Mesenchymal stem cell (in vitro differentiated cells and primary cell): Measurements from ENCODE around the gene CDH23.

Source experiments
- DNase-seq: peaks from one replicate; pipeline ENCODE4 v3.0.0-alpha.2; 2013
- H2AFZ ChIP-seq: one replicate; pipeline ENCODE4 v1.6.1; 2013; ENCODE audit warnings: low read depth, mild to moderate bottlenecking, control low read depth, inconsistent platforms, low read length, moderate library complexity
- H2AK5ac ChIP-seq: 2 replicates; pipeline ENCODE4 v1.6.1; 2013; ENCODE audit warnings: low read length, moderate library complexity, mild to moderate bottlenecking, inconsistent platforms; ENCODE audit not compliant: severe bottlenecking
- H2BK120ac ChIP-seq: one replicate; pipeline ENCODE4 v1.6.1; 2013; ENCODE audit warnings: low read depth, mild to moderate bottlenecking, inconsistent platforms, low read length, moderate library complexity
- H2BK12ac ChIP-seq, 2 experiments: one replicate each; pipeline ENCODE4 v1.6.1; 2013; ENCODE audit warnings: inconsistent platforms in 2 of 2, low read length in 2 of 2, mild to moderate bottlenecking in 2 of 2, moderate library complexity in 2 of 2, control low read depth in 1 of 2
- H2BK15ac ChIP-seq: one replicate; pipeline ENCODE4 v1.6.1; 2013; ENCODE audit warnings: mild to moderate bottlenecking, low read depth, inconsistent platforms; ENCODE audit not compliant: poor library complexity, severe bottlenecking
- H2BK5ac ChIP-seq: 2 replicates; pipeline ENCODE4 v1.6.1; 2013; ENCODE audit warnings: low read depth, mild to moderate bottlenecking, low read length, control low read depth, inconsistent platforms; ENCODE audit not compliant: poor library complexity, severe bottlenecking
- H3K14ac ChIP-seq, 2 experiments: one replicate each; pipeline ENCODE4 v1.6.1; 2013; ENCODE audit warnings: inconsistent platforms in 2 of 2, low read length in 2 of 2, control low read depth in 1 of 2, mild to moderate bottlenecking in 1 of 2, moderate library complexity in 1 of 2
- H3K18ac ChIP-seq, 2 experiments: one replicate each; pipeline ENCODE4 v1.6.1; 2013; ENCODE audit warnings: inconsistent platforms in 2 of 2, low read length in 2 of 2, control low read depth in 1 of 2, low read depth in 1 of 2, mild to moderate bottlenecking in 1 of 2
- H3K23ac ChIP-seq, 2 experiments: one replicate each; pipeline ENCODE4 v1.6.1; 2013; ENCODE audit warnings: inconsistent platforms in 2 of 2, low read length in 2 of 2, mild to moderate bottlenecking in 2 of 2, moderate library complexity in 2 of 2, control low read depth in 1 of 2
- H3K27ac ChIP-seq: 2 replicates; pipeline ENCODE4 v1.5.1; 2013; ENCODE audit warnings: mild to moderate bottlenecking, moderate library complexity, low read length, control low read depth, inconsistent platforms; ENCODE audit not compliant: poor library complexity, severe bottlenecking
- H3K27me3 ChIP-seq, 2 experiments: 2 replicates each; pipeline versions ENCODE4 v1.6.1 to v1.7.0; 2013; ENCODE audit warnings: low read length in 2 of 2, mild to moderate bottlenecking in 2 of 2, moderate library complexity in 2 of 2, control low read depth in 1 of 2, inconsistent platforms in 1 of 2; ENCODE audit not compliant: control insufficient read depth in 1 of 2, insufficient read depth in 1 of 2
- H3K36me3 ChIP-seq, 2 experiments: 2 replicates each; pipeline versions ENCODE4 v1.6.1 to v1.7.0; 2013; ENCODE audit warnings: low read length in 2 of 2, control low read depth in 1 of 2, inconsistent platforms in 1 of 2, low read depth in 1 of 2, mild to moderate bottlenecking in 1 of 2; ENCODE audit not compliant: insufficient read depth in 2 of 2, control insufficient read depth in 1 of 2
- H3K4ac ChIP-seq, 2 experiments: one replicate each; pipeline ENCODE4 v1.6.1; 2013; ENCODE audit warnings: inconsistent platforms in 2 of 2, low read length in 2 of 2, mild to moderate bottlenecking in 2 of 2, moderate library complexity in 2 of 2, control low read depth in 1 of 2, low read depth in 1 of 2
- H3K4me1 ChIP-seq: 2 replicates; pipeline ENCODE4 v1.6.1; 2013; ENCODE audit warnings: low read depth, low read length, control low read depth; ENCODE audit not compliant: control insufficient read depth, insufficient read depth
- H3K4me2 ChIP-seq: 2 replicates; pipeline ENCODE4 v1.6.1; 2013; ENCODE audit warnings: low read length, mild to moderate bottlenecking, inconsistent platforms; ENCODE audit not compliant: poor library complexity, severe bottlenecking
- H3K4me3 ChIP-seq, 2 experiments: 2 replicates each; pipeline versions ENCODE4 v1.5.1 to v1.7.0; 2013; ENCODE audit warnings: low read length in 2 of 2, mild to moderate bottlenecking in 2 of 2, control low read depth in 1 of 2, low read depth in 1 of 2; ENCODE audit not compliant: insufficient read depth in 1 of 2
- H3K79me1 ChIP-seq: replicated peaks from 2 replicates; pipeline ENCODE4 v1.6.1; 2013; ENCODE audit warnings: mild to moderate bottlenecking, control low read depth, low read length, inconsistent platforms; ENCODE audit not compliant: poor library complexity, severe bottlenecking
- H3K9ac ChIP-seq: 2 replicates; pipeline ENCODE4 v1.7.0; 2013; ENCODE audit warnings: mild to moderate bottlenecking, low read length, moderate library complexity
- H3K9me3 ChIP-seq: 2 replicates; pipeline ENCODE4 v1.7.0; 2013; ENCODE audit warnings: mild to moderate bottlenecking, low read length; ENCODE audit not compliant: control insufficient read depth
- H4K8ac ChIP-seq: one replicate; pipeline ENCODE4 v1.6.1; 2013; ENCODE audit warnings: inconsistent platforms, mild to moderate bottlenecking, low read length, moderate library complexity
- H4K91ac ChIP-seq: one replicate; pipeline ENCODE4 v1.6.1; 2013; ENCODE audit warnings: mild to moderate bottlenecking, low read length, inconsistent platforms
- WGBS: methylation state at CpG from one replicate; pipeline ENCODE4 v1.1.7; 2013; ENCODE audit warnings: mixed read lengths; 5-methylcytosine and 5-hydroxymethylcytosine counted together

Gene CDH23

DNA sequence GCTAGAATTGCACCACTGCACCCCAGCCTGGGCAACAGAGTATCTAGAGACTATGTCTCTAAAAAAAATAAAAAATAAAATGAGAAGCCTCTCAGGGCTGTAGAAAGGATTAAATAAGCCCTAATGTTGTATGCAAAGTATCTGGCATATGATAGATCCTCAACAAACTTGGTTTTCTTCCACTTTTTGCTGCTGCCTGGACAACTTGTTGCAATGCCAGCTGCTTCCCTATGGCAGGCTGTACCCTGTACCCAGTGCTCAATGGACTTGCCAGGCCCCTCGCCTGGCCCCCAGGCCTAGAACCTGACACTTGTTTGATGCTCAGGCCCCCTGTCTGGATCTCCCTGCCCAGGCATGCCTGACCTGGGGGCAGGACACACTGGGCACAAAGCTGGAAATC is 28.5 kb upstream of the CDH23 start:
- Histone ChIP-seq H3K36me3 (no peaks in the 10 kb centered on the region), H2BK15ac (no peak overlapping the region), H2BK12ac (no peak overlapping the region), H3K9ac (no peak overlapping the region), H2BK120ac (no peak overlapping the region), H3K14ac (no peak overlapping the region), H2AK5ac (no peak overlapping the region), H3K18ac (no peak overlapping the region), H3K79me1 (no peaks in the 10 kb centered on the region), H3K4me2 (no peak overlapping the region), H2AFZ (no peak overlapping the region), H3K23ac (no peak overlapping the region), H3K9me3 (no peaks in the 10 kb centered on the region), H3K4me3 (no peak overlapping the region), H3K27ac (no peak overlapping the region), H4K91ac (no peak overlapping the region), H3K4ac (no peak overlapping the region), H4K8ac (no peak overlapping the region), H3K27me3 (peaks cover 19 to 34% of the 10 kb centered on the region in 2 experiments), H2BK5ac (no peak overlapping the region), H3K4me1 (peaks cover 4% of the 10 kb centered on the region)
- DNase-seq, result no peak
- WGBS, result 74% methylated on average over 1 of the region's 1 CpG

DNA sequence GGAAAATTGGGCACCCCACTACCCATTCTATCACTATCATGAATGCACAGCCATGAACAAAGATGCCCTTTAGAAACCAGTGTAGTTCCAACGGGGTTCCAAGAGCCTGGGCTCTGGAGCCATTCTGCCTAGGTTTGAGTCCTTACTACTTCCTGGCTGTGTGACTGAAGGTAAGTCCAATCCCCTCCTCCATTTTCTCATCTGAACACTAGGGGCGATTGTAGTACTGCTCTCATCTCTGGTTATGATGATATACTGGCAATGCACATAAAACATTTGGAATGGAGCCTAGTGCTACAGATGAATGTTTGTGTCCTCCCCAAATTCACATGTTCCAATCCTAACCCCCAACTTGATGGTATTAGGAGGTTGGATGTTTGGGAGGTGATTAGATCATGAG is 28.1 kb upstream of the CDH23 start:
- no peak for DNase-seq

DNA sequence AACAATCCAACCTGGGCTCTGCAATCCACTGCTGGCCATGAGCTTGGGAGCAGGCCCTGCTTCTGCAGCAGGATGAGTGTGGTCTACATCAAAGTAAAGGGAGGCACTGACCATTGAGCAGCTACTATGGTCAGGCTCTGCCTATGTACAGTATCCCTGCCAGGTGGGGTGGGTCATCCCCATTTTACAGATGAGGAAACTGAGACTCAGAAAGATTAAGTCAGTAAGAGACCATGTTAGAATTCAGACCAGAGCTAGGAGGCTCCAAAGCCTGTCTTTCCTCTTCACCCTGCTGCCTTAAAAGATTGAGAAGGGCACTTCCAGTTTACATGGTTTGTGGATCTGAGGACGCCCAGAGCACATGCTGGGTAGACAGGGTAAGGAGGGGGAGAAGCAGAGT is 27.1 kb upstream of the CDH23 start:
- H3K27ac ChIP-seq, result no peak overlapping the region
- peaks cover 26 to 43% of the 10 kb centered on the region in 2 experiments for H3K27me3 ChIP-seq
- H4K8ac ChIP-seq, result no peak overlapping the region
- H3K79me1 ChIP-seq, result no peaks in the 10 kb centered on the region
- no peak overlapping the region for H2BK15ac ChIP-seq
- H2AK5ac ChIP-seq, result no peak overlapping the region
- H3K4me3 ChIP-seq, result no peak overlapping the region
- WGBS, result 68% methylated on average over 1 of the region's 1 CpG
- H2BK120ac ChIP-seq, result no peak overlapping the region
- H2AFZ ChIP-seq, result no peak overlapping the region
- no peak overlapping the region for H3K14ac ChIP-seq
- no peak overlapping the region for H3K4ac ChIP-seq
- no peaks in the 10 kb centered on the region for H3K36me3 ChIP-seq
- no peak overlapping the region for H4K91ac ChIP-seq
- no peak for DNase-seq
- no peak overlapping the region for H2BK5ac ChIP-seq
- H3K9ac ChIP-seq, result no peak overlapping the region
- H3K4me2 ChIP-seq, result no peak overlapping the region
- no peak overlapping the region for H3K18ac ChIP-seq
- H3K23ac ChIP-seq, result no peak overlapping the region
- no peaks in the 10 kb centered on the region for H3K9me3 ChIP-seq
- H2BK12ac ChIP-seq, result no peak overlapping the region
- peaks cover 2% of the 10 kb centered on the region for H3K4me1 ChIP-seq

More for the DNA sequence above, 28.1 kb upstream of the CDH23 start:
- Histone ChIP-seq H2BK15ac (no peak overlapping the region), H3K18ac (no peak overlapping the region), H2BK12ac (no peak overlapping the region), H3K9ac (no peak overlapping the region), H3K9me3 (no peaks in the 10 kb centered on the region), H4K8ac (no peak overlapping the region), H2BK120ac (no peak overlapping the region), H3K23ac (no peak overlapping the region), H3K4me1 (peaks cover 4% of the 10 kb centered on the region), H3K27ac (no peak overlapping the region), H2BK5ac (no peak overlapping the region), H3K27me3 (peaks cover 23 to 39% of the 10 kb centered on the region in 2 experiments), H2AFZ (no peak overlapping the region), H3K4ac (no peak overlapping the region), H3K14ac (no peak overlapping the region), H3K36me3 (no peaks in the 10 kb centered on the region), H3K79me1 (no peaks in the 10 kb centered on the region), H3K4me2 (no peak overlapping the region), H2AK5ac (no peak overlapping the region), H3K4me3 (no peak overlapping the region), H4K91ac (no peak overlapping the region)
- 89% methylated on average over 1 of the region's 2 CpGs for WGBS

DNA sequence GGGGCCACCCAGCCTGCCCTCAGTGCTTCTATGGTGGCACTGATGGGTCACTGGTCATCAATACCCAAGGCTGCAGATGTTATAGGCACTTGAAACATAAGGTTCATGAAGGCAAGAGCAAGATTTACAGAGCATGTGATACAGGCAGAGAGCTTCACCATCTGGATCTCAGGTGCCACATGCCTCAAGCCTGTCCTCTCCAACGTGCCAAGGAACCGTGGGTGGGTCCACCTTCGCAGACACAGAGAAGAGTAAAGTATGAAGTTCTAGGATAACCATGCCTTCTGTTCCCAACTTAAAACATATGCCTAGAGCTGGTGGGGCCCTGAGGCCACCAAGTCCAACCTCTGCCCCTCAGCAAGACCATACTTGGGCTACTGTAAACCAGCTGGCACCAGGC is 26.7 kb upstream of the CDH23 start:
- Histone ChIP-seq H3K4me1 (peaks cover 2% of the 10 kb centered on the region), H2BK120ac (no peak overlapping the region), H2AFZ (no peak overlapping the region), H3K36me3 (no peaks in the 10 kb centered on the region), H3K9ac (no peak overlapping the region), H3K4me2 (no peak overlapping the region), H3K9me3 (no peaks in the 10 kb centered on the region), H2AK5ac (no peak overlapping the region), H3K14ac (no peak overlapping the region), H3K27ac (no peak overlapping the region), H3K27me3 (peaks cover 26 to 47% of the 10 kb centered on the region in 2 experiments), H2BK5ac (no peak overlapping the region), H4K8ac (no peak overlapping the region), H3K18ac (no peak overlapping the region), H2BK12ac (no peak overlapping the region), H3K79me1 (no peaks in the 10 kb centered on the region), H4K91ac (no peak overlapping the region), H3K4me3 (no peak overlapping the region), H2BK15ac (no peak overlapping the region), H3K4ac (no peak overlapping the region), H3K23ac (no peak overlapping the region)
- WGBS, result 83% methylated on average over 3 of the region's 3 CpGs
- no peak for DNase-seq
